Kidney (tissue), 14 donors: Measurements from ENCODE around the gene MARCHF10. TPM values are rescaled to one million over a fixed set of nuclear protein-coding genes. Genes with fewer than 3 reads are reported as not detected.
A peak's percentile ranks its signal among the peaks of the same experiment; 100 is the strongest.

Source experiments
- DNase-seq, 5 donors: peaks; one replicate each; pipeline ENCODE4 v3.0.0-alpha.2; 2013 to 2020
- FAIRE-seq: peaks from 2 replicates; lab custom pipeline; 2012; peaks lifted over from hg19 to GRCh38; lab: Jason Lieb, UNC
- H3K27ac ChIP-seq, 2 donors: one replicate each; pipeline ENCODE4 v1.7.0; 2013; ENCODE audit warnings: low read depth in 2 of 2, low read length in 2 of 2, inconsistent platforms in 1 of 2
- H3K27me3 ChIP-seq: one replicate; pipeline ENCODE4 v1.7.1; 2013; ENCODE audit warnings: low read length, inconsistent platforms; ENCODE audit not compliant: control insufficient read depth, insufficient read depth
- H3K36me3 ChIP-seq, 3 donors: one replicate each; pipeline versions ENCODE4 v1.7.0 to v1.7.1; 2013; ENCODE audit warnings: low read length in 3 of 3, control low read depth in 1 of 3, inconsistent platforms in 1 of 3; ENCODE audit not compliant: insufficient read depth in 3 of 3, control insufficient read depth in 2 of 3
- H3K4me1 ChIP-seq, 3 donors: one replicate each; pipeline versions ENCODE4 v1.7.0 to v1.7.1; 2013; ENCODE audit warnings: low read length in 3 of 3, inconsistent platforms in 1 of 3, low read depth in 1 of 3; ENCODE audit not compliant: control insufficient read depth in 2 of 3, insufficient read depth in 2 of 3
- H3K4me3 ChIP-seq, 3 donors: one replicate each; pipeline versions ENCODE4 v1.7.0 to v1.8.1; 2013; ENCODE audit warnings: low read length in 3 of 3, control low read depth in 1 of 3, inconsistent platforms in 1 of 3
- H3K9ac ChIP-seq, 3 donors: one replicate each; pipeline versions ENCODE4 v1.7.0 to v1.7.1; 2013; ENCODE audit warnings: low read length in 3 of 3, control low read depth in 1 of 3, inconsistent platforms in 1 of 3
- H3K9me3 ChIP-seq, 3 donors: one replicate each; pipeline versions ENCODE4 v1.7.0 to v1.7.1; 2013; ENCODE audit warnings: low read length in 3 of 3, control low read depth in 1 of 3, inconsistent platforms in 1 of 3; ENCODE audit not compliant: control insufficient read depth in 2 of 3, insufficient read depth in 1 of 3
- intact Hi-C: fragments of 100-400 bp; cut with DNase I; formaldehyde crosslinking; loops from one replicate; pipeline ENCODE4 v1.11.1; 2022
- polyA plus RNA-seq: library from polyadenylated mRNA; stranded (reverse); fragments of 350-450 nt; fragmentation: Illumina TruSeq; extraction: RNeasy Lipid Tissue Mini Kit (QIAGEN cat#74804); gene quantifications from one replicate; pipeline ENCODE4 v1.2.3, GENCODE V29; 2014; ENCODE audit warnings: low read depth, low replicate concordance; ENCODE audit not compliant: insufficient read depth
- total RNA-seq: library from RNA; stranded (reverse); fragmentation: NEBNext Ultra II Directional; extraction: Animal tissue kit (Norgen Biotek cat#: 25700); gene quantifications from one replicate; pipeline ENCODE4 v1.2.1, GENCODE V29; 2021
- TF ChIP-seq, protein P1 (sequence below): IDR thresholded peaks from 3 replicates; pipeline ENCODE4 v1.5.1; 2012; ENCODE audit warnings: mild to moderate bottlenecking, moderate library complexity, borderline replicate concordance; ENCODE audit not compliant: insufficient read depth; ENCODE audit errors: extremely low read depth
- donor health status: control.
- donor health status: control.
- donor health status: control.
- donor health status: control.
- donor health status: control.
- donor health status: DM: yes; HTN: yes; CAD: no.
- donor health status: Normal renal cell carcinoma (clear cell type).

The MARCHF10 gene
- total and polyA plus RNA-seq, 2 donors from 2014 or later, result 0.66 to 6.3 TPM

DNA sequence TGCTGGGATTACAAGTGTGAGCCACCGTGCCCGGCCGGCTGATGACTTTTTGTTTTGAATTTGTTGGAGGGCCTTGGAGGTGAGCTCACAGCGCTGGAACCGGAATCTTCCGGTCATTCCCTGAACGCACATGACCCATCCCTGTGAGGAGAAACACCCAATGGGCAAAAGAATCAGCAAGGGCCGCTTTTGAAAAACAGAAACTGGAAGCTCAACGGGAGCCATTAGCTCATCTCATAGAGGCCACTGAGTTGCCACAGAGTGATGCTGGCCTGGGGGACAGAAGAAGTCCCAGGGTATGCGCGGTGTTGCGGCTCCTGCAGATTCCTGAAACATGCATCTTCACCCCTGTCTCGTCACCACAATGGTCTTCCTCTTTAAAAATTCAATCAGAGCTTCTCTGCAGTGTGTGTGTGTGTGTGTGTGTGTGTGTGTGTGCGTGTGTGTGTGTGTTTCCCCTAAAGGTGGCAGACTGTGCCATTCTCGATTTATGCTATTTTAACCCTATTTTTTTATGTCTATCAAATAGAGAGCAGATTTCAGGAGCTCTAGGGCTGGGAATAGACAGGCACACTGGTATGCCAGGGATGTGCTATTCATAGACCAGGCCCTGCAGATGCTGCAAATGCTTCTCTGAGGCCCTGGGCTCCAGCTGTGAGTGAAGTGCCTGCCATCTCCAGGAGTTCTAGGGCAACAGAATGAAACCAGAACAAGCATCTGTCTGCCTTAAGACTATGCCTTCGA, 68.3 kb downstream of the MARCHF10 start:
- FAIRE-seq (no peak), DNase-seq (no peak)
- TF ChIP-seq, protein P1, sequence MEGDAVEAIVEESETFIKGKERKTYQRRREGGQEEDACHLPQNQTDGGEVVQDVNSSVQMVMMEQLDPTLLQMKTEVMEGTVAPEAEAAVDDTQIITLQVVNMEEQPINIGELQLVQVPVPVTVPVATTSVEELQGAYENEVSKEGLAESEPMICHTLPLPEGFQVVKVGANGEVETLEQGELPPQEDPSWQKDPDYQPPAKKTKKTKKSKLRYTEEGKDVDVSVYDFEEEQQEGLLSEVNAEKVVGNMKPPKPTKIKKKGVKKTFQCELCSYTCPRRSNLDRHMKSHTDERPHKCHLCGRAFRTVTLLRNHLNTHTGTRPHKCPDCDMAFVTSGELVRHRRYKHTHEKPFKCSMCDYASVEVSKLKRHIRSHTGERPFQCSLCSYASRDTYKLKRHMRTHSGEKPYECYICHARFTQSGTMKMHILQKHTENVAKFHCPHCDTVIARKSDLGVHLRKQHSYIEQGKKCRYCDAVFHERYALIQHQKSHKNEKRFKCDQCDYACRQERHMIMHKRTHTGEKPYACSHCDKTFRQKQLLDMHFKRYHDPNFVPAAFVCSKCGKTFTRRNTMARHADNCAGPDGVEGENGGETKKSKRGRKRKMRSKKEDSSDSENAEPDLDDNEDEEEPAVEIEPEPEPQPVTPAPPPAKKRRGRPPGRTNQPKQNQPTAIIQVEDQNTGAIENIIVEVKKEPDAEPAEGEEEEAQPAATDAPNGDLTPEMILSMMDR, result no peak
- Histone ChIP-seq H3K9ac (no peak overlapping the region), H3K4me3 (no peak overlapping the region), H3K27me3 (no peaks in the 10 kb centered on the region), H3K9me3 (no peaks in the 10 kb centered on the region), H3K36me3 (no peaks in the 10 kb centered on the region), H3K4me1 (no peaks in the 10 kb centered on the region), H3K27ac (no peak overlapping the region)
- intact Hi-C loops, result no loop called here

DNA sequence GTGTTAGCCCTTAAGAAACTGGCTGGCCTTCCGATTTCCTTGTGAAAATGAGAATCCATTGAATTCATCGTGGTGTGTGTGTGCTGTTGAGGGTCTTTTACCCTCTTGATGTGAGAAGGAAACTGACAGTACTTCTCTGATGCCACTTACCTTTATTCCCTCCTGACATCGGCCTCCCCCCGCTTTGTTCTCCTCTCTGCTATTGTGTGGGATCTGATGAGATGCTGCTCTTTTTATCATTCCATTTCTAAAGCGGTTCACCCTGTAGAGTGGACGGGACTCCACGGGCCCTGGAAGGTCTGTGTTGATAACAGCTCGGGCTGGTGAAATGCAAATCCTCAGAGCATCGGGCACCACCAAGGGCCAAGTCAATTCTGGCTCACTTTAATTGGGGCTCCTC, 69.8 kb downstream of the MARCHF10 start:
- intact Hi-C loops, result no loop called here
- Histone ChIP-seq H3K27me3 (no peaks in the 10 kb centered on the region), H3K9me3 (no peaks in the 10 kb centered on the region), H3K36me3 (no peaks in the 10 kb centered on the region), H3K4me3 (no peak overlapping the region), H3K4me1 (no peaks in the 10 kb centered on the region), H3K27ac (no peak overlapping the region), H3K9ac (no peak overlapping the region)
- FAIRE-seq, result no peak
- DNase-seq, result no peak
- TF ChIP-seq, protein P1, result no peak

DNA sequence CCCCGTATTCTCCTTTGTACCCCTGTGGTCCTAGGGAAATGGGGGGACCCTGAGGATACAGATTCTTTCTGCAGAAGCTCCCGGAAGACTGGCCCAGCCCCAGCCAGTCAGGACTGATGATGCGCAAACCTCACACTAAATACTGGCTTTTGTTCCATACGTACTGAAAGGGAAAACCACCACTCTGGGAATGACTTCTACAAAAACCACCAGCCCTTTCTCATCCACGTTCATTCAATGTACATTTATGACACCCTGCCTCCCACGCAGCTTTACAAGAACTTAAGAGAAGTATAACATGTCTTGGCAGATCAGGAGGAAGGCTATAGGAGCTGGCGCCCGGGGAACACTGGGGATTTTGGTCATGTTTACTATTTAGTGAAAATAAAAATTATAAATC, 70.6 kb downstream of the MARCHF10 start:
- Histone ChIP-seq H3K9ac (no peak overlapping the region), H3K36me3 (no peaks in the 10 kb centered on the region), H3K9me3 (no peaks in the 10 kb centered on the region), H3K4me1 (no peaks in the 10 kb centered on the region), H3K27ac (no peak overlapping the region), H3K27me3 (no peaks in the 10 kb centered on the region), H3K4me3 (no peak overlapping the region)
- TF ChIP-seq, protein P1, result no peak
- FAIRE-seq (no peak), DNase-seq (peak in 1 of 5 donors; percentile 78)
- intact Hi-C loops, result no loop called here
